ENCODE measurements around the gene MAPK8IP3. TPM values are rescaled to one million over a fixed set of nuclear protein-coding genes. Genes with fewer than 3 reads are reported as not detected.

MAPK8IP3 gene
- polyA plus RNA-seq, 3 donors, result 1.1 to 185 (median 2.1) TPM

DNA sequence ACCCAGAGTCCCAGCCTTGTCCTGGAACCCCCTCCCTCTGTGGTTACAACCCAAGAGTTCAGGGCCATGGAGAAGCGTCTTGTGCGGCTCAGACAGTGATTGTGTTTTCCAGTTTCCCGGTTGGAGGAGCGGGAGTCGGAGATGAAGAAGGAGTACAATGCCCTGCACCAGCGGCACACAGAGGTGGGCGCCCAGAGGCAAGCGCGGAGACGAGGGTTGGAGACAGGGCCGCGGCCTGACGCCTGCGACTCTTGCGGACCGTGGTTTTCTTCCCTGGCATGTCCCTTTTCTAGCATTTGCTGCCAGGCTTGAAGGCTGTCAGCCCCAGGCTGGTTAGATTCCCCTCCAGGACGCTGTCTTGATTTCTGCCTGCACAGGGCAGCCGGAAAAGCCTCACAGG, 23.0 kb downstream of the MAPK8IP3 start:
- no peak for DNase-seq
- H3K27me3 Mint-ChIP-seq (ENCODE audit: low read depth in 3 of 3), result peaks cover 0 to 4% (median 0%) of the 10 kb centered on the region in 3 donors
- TF ChIP-seq, protein P1, sequence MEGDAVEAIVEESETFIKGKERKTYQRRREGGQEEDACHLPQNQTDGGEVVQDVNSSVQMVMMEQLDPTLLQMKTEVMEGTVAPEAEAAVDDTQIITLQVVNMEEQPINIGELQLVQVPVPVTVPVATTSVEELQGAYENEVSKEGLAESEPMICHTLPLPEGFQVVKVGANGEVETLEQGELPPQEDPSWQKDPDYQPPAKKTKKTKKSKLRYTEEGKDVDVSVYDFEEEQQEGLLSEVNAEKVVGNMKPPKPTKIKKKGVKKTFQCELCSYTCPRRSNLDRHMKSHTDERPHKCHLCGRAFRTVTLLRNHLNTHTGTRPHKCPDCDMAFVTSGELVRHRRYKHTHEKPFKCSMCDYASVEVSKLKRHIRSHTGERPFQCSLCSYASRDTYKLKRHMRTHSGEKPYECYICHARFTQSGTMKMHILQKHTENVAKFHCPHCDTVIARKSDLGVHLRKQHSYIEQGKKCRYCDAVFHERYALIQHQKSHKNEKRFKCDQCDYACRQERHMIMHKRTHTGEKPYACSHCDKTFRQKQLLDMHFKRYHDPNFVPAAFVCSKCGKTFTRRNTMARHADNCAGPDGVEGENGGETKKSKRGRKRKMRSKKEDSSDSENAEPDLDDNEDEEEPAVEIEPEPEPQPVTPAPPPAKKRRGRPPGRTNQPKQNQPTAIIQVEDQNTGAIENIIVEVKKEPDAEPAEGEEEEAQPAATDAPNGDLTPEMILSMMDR (IDR thresholded peaks at IDR 0.05), result no peak
- peaks cover 15% of the 10 kb centered on the region for H3K4me1 Mint-ChIP-seq
- WGBS (ENCODE audit: insufficient coverage), result 98% methylated on average over 18 of the region's 18 CpGs
- no peak overlapping the region for H3K27ac ChIP-seq (ENCODE audit: low read depth in 1 of 2, low read length in 2 of 2)
- no peaks in the 10 kb centered on the region for H3K27me3 ChIP-seq (ENCODE audit: control insufficient read depth in 2 of 2, insufficient read depth in 2 of 2, low read length in 2 of 2)
- peaks cover 0 to 4% (median 0%) of the 10 kb centered on the region in 7 donors for H3K9me3 Mint-ChIP-seq
- intact Hi-C loops (cut with micrococcal nuclease), result loop anchor here in 1 of 2 donors (5.0 kb wide), 1 partner anchor 52 kb away; the partner anchor contains the start of gene JPT2
- H3K27ac Mint-ChIP-seq, result peak overlapping the region in 1 of 7 donors; percentile 36
- H3K79me2 ChIP-seq (ENCODE audit: insufficient read depth, low read length), result peaks cover 27% of the 10 kb centered on the region
- peaks cover 17 to 18% of the 10 kb centered on the region in 2 donors for H3K4me1 ChIP-seq (ENCODE audit: control insufficient read depth in 1 of 2, insufficient read depth in 2 of 2, low read length in 2 of 2)
- no peak overlapping the region for H3K4me2 ChIP-seq (replicated peaks; ENCODE audit: extremely low read depth, low read length, poor library complexity, severe bottlenecking)
- no peaks in the 10 kb centered on the region for H3K9me3 ChIP-seq (replicated peaks in 1 of 2; ENCODE audit: control insufficient read depth in 1 of 2, insufficient read depth in 1 of 2, low read length in 2 of 2)
- peaks cover 70 to 74% of the 10 kb centered on the region in 2 donors for H3K36me3 ChIP-seq (replicated peaks in 1 of 2; ENCODE audit: control insufficient read depth in 1 of 2, insufficient read depth in 2 of 2, low read length in 2 of 2)
- no peak overlapping the region for H3K4me3 ChIP-seq (replicated peaks in 1 of 3; ENCODE audit: low read depth in 2 of 3, low read length in 3 of 3)
- no peak overlapping the region for H3K4me3 Mint-ChIP-seq
- no peak overlapping the region for H3K9ac ChIP-seq (ENCODE audit: insufficient read depth, low read length, poor library complexity, severe bottlenecking)
- no peak overlapping the region for H2AFZ ChIP-seq (ENCODE audit: insufficient read depth, low read depth, low read length, poor library complexity, severe bottlenecking)
- peaks cover 66% of the 10 kb centered on the region for H4K20me1 ChIP-seq (ENCODE audit: insufficient read depth, low read length)
- peaks cover 60 to 81% of the 10 kb centered on the region in 2 donors for H3K36me3 Mint-ChIP-seq

DNA sequence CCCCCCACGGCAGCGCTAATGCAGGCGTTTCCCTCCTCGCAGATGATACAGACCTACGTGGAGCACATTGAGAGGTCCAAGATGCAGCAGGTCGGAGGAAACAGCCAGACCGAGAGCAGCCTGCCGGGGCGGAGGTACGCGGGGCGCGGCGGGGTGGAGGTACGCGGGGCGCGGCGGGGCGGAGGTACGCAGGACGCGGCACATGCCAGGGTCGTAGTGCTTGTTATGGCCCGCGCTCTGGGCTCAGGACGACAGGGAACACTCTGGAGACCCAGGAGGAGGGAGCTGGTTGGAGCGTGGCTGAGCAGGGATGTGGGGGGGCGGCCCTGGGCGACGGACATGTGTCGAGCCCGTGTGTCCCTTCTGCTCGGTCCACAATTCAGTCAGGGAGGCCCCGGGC, 23.4 kb downstream of the MAPK8IP3 start:
- peaks cover 25% of the 10 kb centered on the region for H3K79me2 ChIP-seq (ENCODE audit: insufficient read depth, low read length)
- intact Hi-C loops (cut with micrococcal nuclease), result loop anchor here in 1 of 2 donors (5.0 kb wide), 1 partner anchor 52 kb away; the partner anchor contains the start of gene JPT2
- peaks cover 17 to 18% of the 10 kb centered on the region in 2 donors for H3K4me1 ChIP-seq (ENCODE audit: control insufficient read depth in 1 of 2, insufficient read depth in 2 of 2, low read length in 2 of 2)
- no peak overlapping the region for H3K4me2 ChIP-seq (replicated peaks; ENCODE audit: extremely low read depth, low read length, poor library complexity, severe bottlenecking)
- H3K36me3 Mint-ChIP-seq, result peaks cover 60 to 80% of the 10 kb centered on the region in 2 donors
- no peak overlapping the region for H2AFZ ChIP-seq (ENCODE audit: insufficient read depth, low read depth, low read length, poor library complexity, severe bottlenecking)
- peaks cover 0 to 6% (median 0%) of the 10 kb centered on the region in 7 donors for H3K9me3 Mint-ChIP-seq
- TF ChIP-seq, protein P1 (IDR thresholded peaks at IDR 0.05), result no peak
- no peaks in the 10 kb centered on the region for H3K27me3 ChIP-seq (ENCODE audit: control insufficient read depth in 2 of 2, insufficient read depth in 2 of 2, low read length in 2 of 2)
- H3K4me3 Mint-ChIP-seq, result no peak overlapping the region
- peaks cover 66% of the 10 kb centered on the region for H4K20me1 ChIP-seq (ENCODE audit: insufficient read depth, low read length)
- no peak for DNase-seq
- peaks cover 72 to 74% of the 10 kb centered on the region in 2 donors for H3K36me3 ChIP-seq (replicated peaks in 1 of 2; ENCODE audit: control insufficient read depth in 1 of 2, insufficient read depth in 2 of 2, low read length in 2 of 2)
- H3K27ac Mint-ChIP-seq, result peak overlapping the region in 1 of 7 donors; percentile 36
- H3K4me1 Mint-ChIP-seq, result peaks cover 15% of the 10 kb centered on the region
- WGBS (ENCODE audit: insufficient coverage), result 97% methylated on average over 28 of the region's 35 CpGs
- H3K9me3 ChIP-seq (replicated peaks in 1 of 2; ENCODE audit: control insufficient read depth in 1 of 2, insufficient read depth in 1 of 2, low read length in 2 of 2), result peaks cover 0 to 2% of the 10 kb centered on the region in 2 donors
- H3K9ac ChIP-seq (ENCODE audit: insufficient read depth, low read length, poor library complexity, severe bottlenecking), result no peak overlapping the region
- H3K4me3 ChIP-seq (replicated peaks in 1 of 3; ENCODE audit: low read depth in 2 of 3, low read length in 3 of 3), result no peak overlapping the region
- H3K27ac ChIP-seq (ENCODE audit: low read depth in 1 of 2, low read length in 2 of 2), result no peak overlapping the region
- peaks cover 0 to 4% (median 0%) of the 10 kb centered on the region in 3 donors for H3K27me3 Mint-ChIP-seq (ENCODE audit: low read depth in 3 of 3)
